GM18508 (cell line): ENCODE results near the gene ITIH2.
"Not testable (repeated sequence)": the region's sequence is repeated elsewhere in the genome, so short reads cannot be mapped to it uniquely, and the experiment has no call there.

ENCODE experiments used
- ATAC-seq: cut with Tn5 transposase; IDR thresholded peaks from one replicate; pipeline ENCODE4 v1.9.1; 2021; ENCODE audit warnings: moderate number of reproducible peaks; ENCODE audit not compliant: insufficient read depth, unreplicated experiment

The ITIH2 gene

DNA sequence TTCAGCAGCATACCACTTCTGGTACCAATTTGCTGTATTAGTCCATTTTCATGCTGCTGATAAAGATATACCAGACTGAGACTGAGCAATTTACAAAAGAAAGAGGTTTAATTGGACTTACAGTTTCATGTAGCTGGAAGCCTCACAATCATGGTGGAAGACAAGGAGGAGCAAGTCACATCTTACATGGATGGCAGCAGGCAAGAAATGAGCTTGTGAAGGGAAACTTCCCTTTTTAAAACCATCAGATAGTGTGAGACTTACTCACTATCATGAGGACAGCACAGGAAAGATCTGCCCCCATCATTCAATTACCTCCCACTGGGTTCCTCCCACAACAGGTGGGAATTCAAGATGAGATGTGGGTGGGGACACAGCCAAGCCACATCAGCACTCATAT lies 9.9 kb upstream of the ITIH2 start:
- not testable (repeated sequence) for ATAC-seq

DNA sequence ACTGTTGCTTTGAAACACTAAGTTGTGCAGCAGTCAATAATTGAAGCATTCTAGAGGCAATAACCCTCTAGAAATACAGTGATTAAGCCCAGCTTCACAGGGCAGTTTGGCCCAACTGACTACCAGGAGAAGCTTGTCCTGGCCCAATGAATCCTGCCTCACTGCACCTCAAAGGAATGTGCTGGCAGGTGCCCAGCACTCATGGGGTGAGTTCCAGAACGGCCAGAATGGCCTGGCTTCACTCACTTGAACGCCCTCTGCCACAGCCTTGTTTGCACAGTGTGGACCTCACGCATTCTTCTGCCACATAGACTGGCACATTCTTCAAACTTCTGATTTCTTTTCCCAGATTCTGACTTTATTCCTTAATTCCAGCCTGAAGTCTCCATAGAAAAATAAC lies 6.6 kb upstream of the ITIH2 start:
- ATAC-seq, result no peak

GRCh38 chr10:7697426-7697825 lies 5.7 kb upstream of the ITIH2 start:
- ATAC-seq, result no peak

GRCh38 chr10:7700577-7701125 lies 2.5 kb upstream of the ITIH2 start:
- ATAC-seq, result no peak

DNA sequence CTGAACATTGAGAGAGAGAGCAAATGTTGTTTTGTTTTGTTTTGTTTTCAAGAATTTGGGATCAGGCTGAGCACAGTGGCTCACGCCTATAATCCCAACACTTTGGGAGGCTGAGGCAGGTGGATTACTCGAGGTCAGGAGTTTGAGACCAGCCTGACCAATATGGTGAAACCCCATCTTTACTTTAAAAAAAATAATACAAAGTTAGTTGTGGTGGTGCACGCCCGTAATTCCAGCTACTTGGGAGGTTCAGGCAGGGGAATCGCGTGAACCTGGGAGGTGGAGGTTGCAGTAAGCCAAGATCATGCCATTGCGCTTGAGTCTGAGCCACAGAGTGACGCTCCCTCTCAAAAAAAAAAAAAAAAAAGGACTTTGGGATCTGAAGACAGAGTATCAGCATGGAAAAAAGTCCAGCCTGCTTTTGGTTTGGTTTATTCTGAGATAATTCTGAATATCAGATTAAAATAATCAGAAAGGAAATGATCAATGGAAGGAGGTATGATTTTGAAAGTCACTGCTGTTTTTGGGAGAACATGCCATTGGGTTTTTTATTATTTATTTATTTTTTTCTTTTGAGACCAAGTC lies 1.9 kb upstream of the ITIH2 start:
- no peak for ATAC-seq

DNA sequence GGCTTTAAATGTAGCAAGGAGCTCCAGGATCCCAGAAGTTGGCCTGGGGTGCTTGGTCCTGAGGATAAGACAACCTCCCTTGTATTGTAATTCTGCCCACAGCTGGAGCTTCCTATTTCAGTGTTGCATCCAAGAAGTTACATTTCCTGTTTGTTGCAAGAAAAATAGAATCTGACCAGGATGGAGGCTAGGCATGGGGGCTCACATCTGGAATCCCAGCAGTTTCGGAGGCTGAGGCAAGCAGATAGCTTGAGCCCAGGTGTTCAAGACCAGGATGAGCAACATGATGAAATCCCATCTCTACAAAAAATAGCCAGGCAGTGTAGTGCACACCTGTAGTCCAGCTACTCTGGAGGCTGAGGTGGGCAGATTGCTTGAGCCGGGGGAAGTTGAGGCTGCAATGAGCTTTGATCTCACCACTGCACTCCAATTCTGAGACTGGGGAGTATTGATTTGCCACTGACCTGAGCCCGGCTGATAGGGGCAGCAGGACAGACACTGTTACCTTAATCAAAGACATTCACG lies 766 bp upstream of the ITIH2 start:
- ATAC-seq, result no peak

DNA sequence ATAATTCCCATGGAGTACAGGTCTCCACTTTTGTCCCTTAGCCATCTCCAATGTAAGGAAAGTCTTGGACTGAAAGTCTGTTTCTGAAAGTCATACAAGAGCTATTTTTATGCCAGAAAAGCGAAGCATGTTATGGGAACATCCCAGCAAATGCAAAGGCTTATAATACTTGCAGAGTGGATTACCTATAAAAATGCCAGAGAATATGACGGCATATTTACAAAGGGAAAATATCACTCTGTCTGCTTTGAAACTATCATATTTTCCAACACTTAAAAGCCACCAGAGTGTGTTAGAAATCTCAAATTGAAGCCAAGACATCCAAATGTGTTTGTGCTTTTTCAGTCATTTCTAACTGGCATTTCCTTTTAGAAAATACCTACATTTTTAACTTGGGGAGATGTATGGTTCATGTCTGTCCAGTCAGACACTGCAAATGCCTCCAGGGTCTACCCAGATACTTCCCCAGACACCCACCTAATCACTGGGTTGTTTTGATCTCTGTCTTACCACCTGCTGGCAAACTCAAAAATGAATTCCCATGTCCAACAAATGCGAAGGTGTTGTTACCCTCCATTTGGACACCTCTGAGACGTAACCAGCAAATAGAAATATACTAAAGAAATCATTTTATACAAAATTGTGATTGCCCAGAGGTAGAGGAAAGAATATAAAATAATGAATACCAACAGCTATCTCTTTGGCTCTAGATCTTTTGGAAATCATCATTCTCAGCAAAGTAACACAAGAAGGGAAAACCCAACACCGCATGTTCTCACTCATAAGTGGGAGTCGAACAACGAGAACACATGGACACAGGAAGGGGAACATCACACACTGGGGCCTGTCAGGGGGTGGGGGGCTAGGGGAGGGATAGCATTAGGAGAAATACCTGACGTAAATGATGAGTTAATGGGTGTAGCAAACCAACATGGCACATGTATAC lies 1.2 kb downstream of the ITIH2 start:
- no peak for ATAC-seq

DNA sequence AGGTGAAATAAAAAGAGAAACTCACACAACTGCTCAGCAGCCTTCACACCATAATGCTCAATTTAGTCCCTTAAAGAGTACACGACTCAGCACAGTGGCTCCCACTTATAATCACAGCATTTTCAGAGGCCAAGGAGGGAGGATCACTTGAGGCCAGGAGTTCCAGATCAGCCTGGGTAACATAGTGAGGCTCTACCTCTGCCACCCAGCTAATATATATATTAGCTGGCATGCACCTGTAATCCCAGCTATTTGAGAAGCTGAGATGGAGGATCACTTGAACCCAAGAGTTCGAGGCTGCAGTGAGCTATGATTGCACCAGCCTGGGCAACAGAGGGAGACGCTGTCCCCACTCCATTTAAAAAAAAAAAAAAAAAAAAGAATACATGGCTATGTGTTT lies 2.2 kb downstream of the ITIH2 start:
- no peak for ATAC-seq

GRCh38 chr10:7706534-7707073 lies 3.5 kb downstream of the ITIH2 start:
- no peak for ATAC-seq

GRCh38 chr10:7707102-7707501 lies 4.0 kb downstream of the ITIH2 start:
- ATAC-seq, result no peak

DNA sequence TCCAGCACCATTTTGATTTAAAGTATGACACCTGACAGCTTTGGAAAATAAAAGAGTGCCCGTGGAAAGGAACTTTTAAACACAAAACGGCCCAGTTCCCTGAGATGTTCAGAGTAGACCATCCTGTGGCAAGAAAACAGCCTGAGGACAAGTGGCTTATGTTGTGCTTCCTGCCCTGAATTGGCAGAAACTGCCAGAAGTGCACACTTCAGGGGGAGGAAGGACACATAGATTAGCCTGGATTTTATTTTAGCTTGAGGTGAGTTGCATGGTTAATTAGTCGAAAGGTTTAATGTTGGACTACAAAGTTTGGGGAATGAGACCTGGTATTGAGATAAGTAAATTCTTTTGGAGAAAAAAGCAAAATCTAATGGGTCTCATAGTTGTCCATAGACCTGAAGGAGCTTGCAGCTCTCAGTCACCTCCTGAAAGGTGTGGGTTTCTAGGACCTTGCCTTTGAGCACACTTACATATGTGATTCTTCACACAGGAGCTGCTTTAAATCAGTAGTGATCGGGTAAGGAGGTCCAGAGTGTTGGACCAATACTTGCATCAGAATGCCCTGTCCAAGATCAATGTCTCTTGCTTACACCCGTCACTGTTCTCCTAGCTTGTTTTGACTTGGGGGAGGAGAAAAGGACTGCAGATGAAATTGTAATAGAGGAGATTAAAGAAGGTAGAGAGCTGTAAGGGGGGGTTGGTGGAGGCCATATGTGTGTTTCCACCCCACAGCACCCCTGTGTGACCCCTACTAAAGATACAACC lies 4.9 kb downstream of the ITIH2 start:
- no peak for ATAC-seq

- no peak for ATAC-seq
These were observed 5.7 kb downstream of the ITIH2 start for GRCh38 chr10:7708832-7709231.

DNA sequence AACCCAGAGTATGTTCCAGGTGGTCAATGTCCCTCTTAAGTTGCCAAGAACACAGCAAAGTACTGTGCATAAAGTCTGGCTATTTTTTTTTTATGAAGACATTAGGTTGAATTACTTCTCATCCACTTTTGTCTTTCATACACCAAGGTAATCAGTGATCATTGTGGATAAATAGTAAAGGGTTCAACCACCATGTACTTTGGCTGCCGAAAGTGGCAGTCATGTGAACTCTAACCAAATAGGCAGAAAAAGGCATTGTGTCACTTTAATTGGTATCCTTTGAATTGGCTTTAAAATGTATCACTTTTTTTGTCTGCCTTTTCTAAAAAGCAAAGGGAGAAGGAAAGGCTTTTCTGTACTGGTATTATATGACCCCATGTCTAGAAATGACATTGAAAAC lies 7.3 kb downstream of the ITIH2 start:
- no peak for ATAC-seq

DNA sequence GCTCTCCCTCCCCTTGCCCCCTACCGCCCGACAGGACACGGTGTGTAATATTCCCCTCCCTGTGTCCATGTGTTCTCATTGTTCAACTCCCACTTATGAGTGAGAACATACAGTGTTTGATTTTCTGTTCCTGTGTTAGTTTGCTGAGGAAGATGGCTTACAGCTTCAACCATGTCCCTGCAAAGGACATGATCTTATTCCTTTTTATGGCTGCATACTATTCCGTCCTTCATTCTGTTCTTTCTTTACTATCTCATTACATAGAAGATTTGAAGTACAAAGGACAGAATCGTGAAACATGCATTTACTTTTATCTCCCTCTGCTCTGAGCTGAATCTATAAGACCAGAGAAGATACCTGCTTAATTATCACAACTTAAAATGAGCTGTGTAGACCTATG lies 8.0 kb downstream of the ITIH2 start:
- ATAC-seq, result not testable (repeated sequence)

GRCh38 chr10:7715515-7715914 lies 12.4 kb downstream of the ITIH2 start:
- no peak for ATAC-seq

DNA sequence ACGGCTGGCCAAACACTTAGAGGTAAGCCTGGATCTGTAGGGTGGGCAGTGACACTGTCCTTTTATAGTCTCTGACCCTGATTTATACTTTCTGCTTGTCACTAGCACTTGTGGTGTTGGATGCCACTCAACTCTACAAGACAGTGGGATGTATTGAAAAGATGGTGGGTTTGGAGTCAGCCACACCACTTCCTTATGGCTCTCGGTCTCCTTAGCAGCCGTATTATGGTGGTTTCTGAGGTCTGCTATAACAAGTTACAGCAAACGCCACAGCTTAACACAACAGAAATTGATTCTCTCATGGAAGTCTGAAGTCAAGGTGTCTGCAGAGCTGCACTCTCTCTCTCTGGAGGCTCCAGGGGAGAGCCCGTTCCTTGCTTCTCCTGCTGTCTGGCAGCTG lies 14.7 kb downstream of the ITIH2 start:
- no peak for ATAC-seq

DNA sequence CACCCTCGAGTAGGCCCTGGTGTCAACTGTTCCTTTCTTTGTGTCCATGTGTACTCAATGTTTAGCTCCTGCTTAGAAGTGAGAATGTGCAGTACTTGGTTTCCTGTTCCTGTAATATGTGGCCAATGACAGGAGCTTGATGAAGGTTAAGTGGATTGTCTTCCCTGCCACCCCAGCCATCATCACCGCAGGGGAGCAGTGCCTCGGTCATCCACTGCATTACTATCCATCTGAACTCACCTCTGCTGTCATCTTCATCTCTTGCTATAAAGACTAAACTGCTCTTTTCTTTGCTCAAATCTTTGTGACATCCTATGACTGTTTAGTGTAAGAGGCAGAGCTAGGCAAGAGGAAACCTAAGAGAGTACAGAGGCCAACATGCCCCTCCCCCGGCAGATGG lies 15.6 kb downstream of the ITIH2 start:
- ATAC-seq, result no peak

- ATAC-seq, result no peak
These were observed 17.4 kb downstream of the ITIH2 start for GRCh38 chr10:7720478-7720877.

DNA sequence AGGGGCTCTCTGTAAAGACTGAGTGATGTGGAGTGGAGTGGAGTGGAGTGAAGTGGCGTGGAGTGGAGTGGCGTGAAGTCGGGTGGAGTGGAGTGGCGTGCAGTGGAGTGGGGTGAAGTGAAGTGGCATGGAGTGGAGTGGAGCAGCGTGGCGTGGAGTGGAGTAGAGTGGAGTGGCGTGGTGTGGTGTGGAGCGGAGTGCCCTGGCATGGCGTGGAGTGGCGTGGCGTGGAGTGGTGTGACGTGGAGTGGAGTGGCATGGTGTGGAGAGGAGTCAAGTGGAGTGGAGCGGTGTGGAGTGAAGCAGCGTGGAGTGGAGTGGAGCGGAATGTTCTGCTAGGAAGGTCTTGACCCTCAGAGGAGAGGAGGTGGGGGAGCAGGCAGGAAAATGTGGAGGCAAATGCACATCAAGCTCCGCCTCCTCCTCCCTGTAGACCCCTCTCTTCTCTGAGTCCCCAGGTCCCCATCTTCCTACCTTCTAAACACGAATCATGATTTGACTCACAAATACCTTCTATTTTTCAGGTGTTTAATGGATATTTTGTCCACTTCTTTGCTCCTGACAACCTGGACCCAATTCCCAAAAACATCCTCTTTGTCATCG lies 19.9 kb downstream of the ITIH2 start:
- no peak for ATAC-seq

GRCh38 chr10:7734821-7735220 lies 31.7 kb downstream of the ITIH2 start:
- ATAC-seq, result no peak
